Measurements from ENCODE around the gene MYT1. TPM values are rescaled to one million over a fixed set of nuclear protein-coding genes. Genes with fewer than 3 reads are reported as not detected.

MYT1 gene
- total RNA-seq, 1 experiment from 2014 or later, result 0.22 TPM

DNA sequence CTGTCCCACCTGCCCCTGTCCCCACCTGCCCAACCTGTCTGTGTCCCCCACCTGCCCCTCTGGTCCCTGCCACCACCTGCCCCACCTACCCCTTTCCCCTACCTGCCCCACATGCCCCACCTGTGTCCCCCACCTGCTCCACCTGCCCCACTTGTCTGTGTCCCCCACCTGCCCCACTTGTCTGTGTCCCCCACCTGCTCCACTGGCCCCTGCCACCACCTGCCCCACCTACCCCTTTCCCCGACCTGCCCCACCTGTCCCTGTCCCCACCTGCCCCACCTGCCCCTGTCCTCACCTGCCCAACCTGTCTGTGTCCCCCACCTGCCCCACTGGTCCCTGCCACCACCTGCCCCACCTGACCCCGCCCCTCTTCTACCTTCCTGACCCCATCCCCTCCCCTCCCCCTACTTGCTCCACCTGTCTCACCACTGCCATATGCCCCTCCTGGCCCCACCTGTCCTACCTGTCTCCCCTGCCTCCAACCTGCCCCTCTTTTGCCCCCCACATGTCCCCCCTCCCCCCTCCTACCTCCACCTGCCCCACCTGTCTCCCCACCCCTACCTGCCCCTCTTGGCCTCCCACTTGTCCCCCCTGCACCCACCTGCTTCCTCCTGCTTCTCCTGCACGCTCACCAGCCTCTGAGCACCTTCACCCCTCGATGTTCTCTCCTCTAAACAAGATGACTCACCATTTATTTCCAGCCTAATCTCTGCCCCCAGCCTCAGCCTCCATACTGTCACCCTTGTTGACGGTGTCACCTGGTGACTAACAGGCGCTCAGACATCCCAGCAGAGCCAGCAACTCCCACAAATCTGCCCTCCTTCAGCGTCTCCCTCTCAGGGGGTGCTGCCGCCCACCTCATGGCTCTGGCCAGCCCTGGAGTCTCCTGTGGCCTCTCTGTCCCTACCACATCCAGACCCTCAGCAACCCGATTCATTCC lies 5.6 kb upstream of the MYT1 start:
- no peaks in the 10 kb centered on the region for H3K9me2 ChIP-seq (replicated peaks; ENCODE audit: low read length)
- no peak for TF ChIP-seq EZH2 (IDR thresholded peaks at IDR 0.05; ENCODE audit: low read length, unreplicated experiment)
- TF ChIP-seq EZH2phosphoT487 (IDR thresholded peaks at IDR 0.05; ENCODE audit: borderline replicate concordance, low read length), result no peak
- TF ChIP-seq, protein P1, sequence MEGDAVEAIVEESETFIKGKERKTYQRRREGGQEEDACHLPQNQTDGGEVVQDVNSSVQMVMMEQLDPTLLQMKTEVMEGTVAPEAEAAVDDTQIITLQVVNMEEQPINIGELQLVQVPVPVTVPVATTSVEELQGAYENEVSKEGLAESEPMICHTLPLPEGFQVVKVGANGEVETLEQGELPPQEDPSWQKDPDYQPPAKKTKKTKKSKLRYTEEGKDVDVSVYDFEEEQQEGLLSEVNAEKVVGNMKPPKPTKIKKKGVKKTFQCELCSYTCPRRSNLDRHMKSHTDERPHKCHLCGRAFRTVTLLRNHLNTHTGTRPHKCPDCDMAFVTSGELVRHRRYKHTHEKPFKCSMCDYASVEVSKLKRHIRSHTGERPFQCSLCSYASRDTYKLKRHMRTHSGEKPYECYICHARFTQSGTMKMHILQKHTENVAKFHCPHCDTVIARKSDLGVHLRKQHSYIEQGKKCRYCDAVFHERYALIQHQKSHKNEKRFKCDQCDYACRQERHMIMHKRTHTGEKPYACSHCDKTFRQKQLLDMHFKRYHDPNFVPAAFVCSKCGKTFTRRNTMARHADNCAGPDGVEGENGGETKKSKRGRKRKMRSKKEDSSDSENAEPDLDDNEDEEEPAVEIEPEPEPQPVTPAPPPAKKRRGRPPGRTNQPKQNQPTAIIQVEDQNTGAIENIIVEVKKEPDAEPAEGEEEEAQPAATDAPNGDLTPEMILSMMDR (conservative IDR thresholded peaks at IDR 0.05; ENCODE audit: low read depth, low read length), result no peak
- intact Hi-C loops (cut with micrococcal nuclease), result no loop called here
- H3K79me2 ChIP-seq (ENCODE audit: low read length), result no peaks in the 10 kb centered on the region
- no peaks in the 10 kb centered on the region for H4K20me1 ChIP-seq (ENCODE audit: low read length)
- H3K4me2 ChIP-seq (ENCODE audit: low read length), result no peak overlapping the region
- no peak for DNase-seq
- no peak overlapping the region for H3K27ac ChIP-seq (ENCODE audit: low read length)
- H3F3A ChIP-seq (ENCODE audit: low read length, unreplicated experiment), result no peaks in the 10 kb centered on the region
- H3K4me1 ChIP-seq (ENCODE audit: insufficient read depth, low read length), result no peaks in the 10 kb centered on the region
- no peak for ATAC-seq
- no peaks in the 10 kb centered on the region for H3K36me3 ChIP-seq (ENCODE audit: low read depth, low read length)
- no peak overlapping the region for H3K9ac ChIP-seq (ENCODE audit: low read length)
- ChIA-PET POLR2A (ENCODE audit: unreplicated experiment) (no interaction called here), CTCF (no interaction called here)
- H2AFZ ChIP-seq (ENCODE audit: low read length), result no peak overlapping the region
- H3K9me3 ChIP-seq (ENCODE audit: low read length), result no peaks in the 10 kb centered on the region
- BruUV-seq (replicated peaks), result no TSS peak
- no peak overlapping the region for H3K4me3 ChIP-seq (ENCODE audit: low read length)
- H3K27me3 ChIP-seq (ENCODE audit: low read length), result peaks cover 32% of the 10 kb centered on the region

DNA sequence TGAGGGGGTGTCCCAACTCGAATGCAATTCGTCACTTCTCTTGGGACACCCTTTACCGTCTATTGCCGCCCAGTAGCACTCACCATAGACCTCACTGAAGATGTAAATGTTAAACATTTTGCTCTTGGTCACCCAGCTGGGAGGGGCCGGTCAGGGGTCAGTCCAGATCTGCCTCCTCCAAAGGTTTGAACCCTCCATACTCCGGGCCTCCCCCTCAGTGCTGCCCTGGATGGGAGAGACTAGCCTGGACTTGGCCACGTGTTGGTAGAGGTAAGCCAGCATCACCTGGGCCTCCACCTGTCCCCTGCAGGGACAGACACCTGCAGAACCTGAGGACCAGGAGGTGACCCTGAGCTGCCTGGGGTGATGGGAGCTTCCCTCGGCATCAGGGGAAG lies 5.0 kb upstream of the MYT1 start:
- Histone ChIP-seq H3K4me3 (ENCODE audit: low read length) (no peak overlapping the region), H3K4me1 (ENCODE audit: insufficient read depth, low read length) (no peaks in the 10 kb centered on the region), H3F3A (ENCODE audit: low read length, unreplicated experiment) (no peaks in the 10 kb centered on the region), H3K9me3 (ENCODE audit: low read length) (no peaks in the 10 kb centered on the region), H2AFZ (ENCODE audit: low read length) (no peak overlapping the region), H4K20me1 (ENCODE audit: low read length) (no peaks in the 10 kb centered on the region), H3K27ac (ENCODE audit: low read length) (no peak overlapping the region), H3K4me2 (ENCODE audit: low read length) (no peak overlapping the region), H3K79me2 (ENCODE audit: low read length) (no peaks in the 10 kb centered on the region), H3K27me3 (ENCODE audit: low read length) (peaks cover 38% of the 10 kb centered on the region), H3K36me3 (ENCODE audit: low read depth, low read length) (no peaks in the 10 kb centered on the region), H3K9me2 (replicated peaks; ENCODE audit: low read length) (no peaks in the 10 kb centered on the region), H3K9ac (ENCODE audit: low read length) (no peak overlapping the region)
- ChIA-PET CTCF (no interaction called here), POLR2A (ENCODE audit: unreplicated experiment) (no interaction called here)
- ATAC-seq (no peak), DNase-seq (no peak)
- BruUV-seq (replicated peaks), result no TSS peak
- intact Hi-C loops (cut with micrococcal nuclease), result no loop called here
- TF ChIP-seq, protein P1 (conservative IDR thresholded peaks at IDR 0.05; ENCODE audit: low read depth, low read length), result no peak
- TF ChIP-seq EZH2 (IDR thresholded peaks at IDR 0.05; ENCODE audit: low read length, unreplicated experiment), result no peak
- no peak for TF ChIP-seq EZH2phosphoT487 (IDR thresholded peaks at IDR 0.05; ENCODE audit: borderline replicate concordance, low read length)

GRCh38 chr20:64159711-64160110 lies 4.5 kb upstream of the MYT1 start:
- H3K27ac ChIP-seq (ENCODE audit: low read length), result no peak overlapping the region
- no peaks in the 10 kb centered on the region for H3K36me3 ChIP-seq (ENCODE audit: low read depth, low read length)
- POLR2A ChIA-PET (ENCODE audit: unreplicated experiment), result no interaction called here
- no peak for DNase-seq
- H3F3A ChIP-seq (ENCODE audit: low read length, unreplicated experiment), result no peaks in the 10 kb centered on the region
- CTCF ChIA-PET, result no interaction called here
- no peaks in the 10 kb centered on the region for H3K4me1 ChIP-seq (ENCODE audit: insufficient read depth, low read length)
- no peaks in the 10 kb centered on the region for H4K20me1 ChIP-seq (ENCODE audit: low read length)
- H3K9ac ChIP-seq (ENCODE audit: low read length), result no peak overlapping the region
- BruUV-seq (replicated peaks), result no TSS peak
- H3K9me3 ChIP-seq (ENCODE audit: low read length), result no peaks in the 10 kb centered on the region
- H3K9me2 ChIP-seq (replicated peaks; ENCODE audit: low read length), result no peaks in the 10 kb centered on the region
- no peak for ATAC-seq
- intact Hi-C loops (cut with micrococcal nuclease), result no loop called here
- no peak overlapping the region for H2AFZ ChIP-seq (ENCODE audit: low read length)
- TF ChIP-seq EZH2phosphoT487 (IDR thresholded peaks at IDR 0.05; ENCODE audit: borderline replicate concordance, low read length) (no peak), EZH2 (IDR thresholded peaks at IDR 0.05; ENCODE audit: low read length, unreplicated experiment) (no peak)
- TF ChIP-seq, protein P1 (conservative IDR thresholded peaks at IDR 0.05; ENCODE audit: low read depth, low read length), result no peak
- no peak overlapping the region for H3K4me2 ChIP-seq (ENCODE audit: low read length)
- peaks cover 43% of the 10 kb centered on the region for H3K27me3 ChIP-seq (ENCODE audit: low read length)
- H3K79me2 ChIP-seq (ENCODE audit: low read length), result no peaks in the 10 kb centered on the region
- H3K4me3 ChIP-seq (ENCODE audit: low read length), result no peak overlapping the region

Measured in PC-3 (cell line).